Breast epithelium (tissue), 4 donors: ENCODE data around the gene DOCK3. TPM values are rescaled to one million over a fixed set of nuclear protein-coding genes. Genes with fewer than 3 reads are reported as not detected.

Experiments used
- DNase-seq, 2 donors: peaks; one replicate each; pipeline ENCODE4 v3.0.0-alpha.2; 2019; ENCODE audit warnings: low spot score in 2 of 2
- H3K27ac ChIP-seq, 2 donors: fragments of 200-600 bp; sonication (generic) in 1 of 2; one replicate each; pipeline ENCODE4 v1.5.1; 2016 to 2019; ENCODE audit warnings: mild to moderate bottlenecking in 1 of 2
- H3K27me3 ChIP-seq, 2 donors: fragments of 200-600 bp; sonication (generic) in 1 of 2; one replicate each; pipeline versions ENCODE4 v1.5.1 to v1.6.0; 2017 to 2019; ENCODE audit warnings: control low read depth in 1 of 2, mild to moderate bottlenecking in 1 of 2
- H3K36me3 ChIP-seq: fragments of 200-600 bp; one replicate; pipeline ENCODE4 v1.5.1; 2019
- H3K4me1 ChIP-seq, 2 donors: fragments of 200-600 bp; sonication (generic); one replicate each; pipeline ENCODE4 v1.5.1; 2016 to 2019; ENCODE audit warnings: control low read depth in 1 of 2
- H3K4me3 ChIP-seq, 3 donors: fragments of 200-600 bp; sonication (generic); 1 replicate in 2 of 3; 2 replicates in 1 of 3; pipeline ENCODE4 v1.5.1; 2016 to 2019; ENCODE audit warnings: mild to moderate bottlenecking in 3 of 3, moderate library complexity in 2 of 3
- H3K9me3 ChIP-seq, 2 donors: fragments of 200-600 bp; sonication (generic) in 1 of 2; one replicate each; pipeline ENCODE4 v1.5.1; 2016 to 2019; ENCODE audit warnings: control low read depth in 1 of 2
- POLR2A ChIP-seq: fragments of 450-650 bp; IDR thresholded peaks from one replicate; pipeline ENCODE4 v1.6.1; 2016; ENCODE audit warnings: antibody characterized with exemption, mild to moderate bottlenecking, moderate library complexity
- POLR2AphosphoS5 ChIP-seq, 3 donors: sonication (generic); formaldehyde crosslinking; IDR thresholded peaks; one replicate each; pipeline ENCODE4 v1.6.1; 2017; ENCODE audit warnings: antibody characterized with exemption in 3 of 3
- intact Hi-C: fragments of 100-400 bp; cut with DNase I; formaldehyde crosslinking; loops from one replicate; pipeline ENCODE4 v1.15.1; 2023; ENCODE audit warnings: low total_unique reads
- total RNA-seq, 3 donors: library from RNA; depleted of rRNA; stranded (reverse); fragments of >200 nt; gene quantifications; one replicate each; pipeline ENCODE4 v1.1.0, GENCODE V29; 2016
- TF ChIP-seq, protein P1 (sequence below), 3 donors: fragments of 450-650 bp; IDR thresholded peaks; one replicate each; pipeline ENCODE4 v1.5.1; 2016 to 2017; ENCODE audit warnings: antibody characterized with exemption in 3 of 3, mild to moderate bottlenecking in 3 of 3, moderate library complexity in 3 of 3

Gene DOCK3
- total RNA-seq, 3 donors from 2014 or later = 0.64 to 0.73 (median 0.66) TPM

DNA sequence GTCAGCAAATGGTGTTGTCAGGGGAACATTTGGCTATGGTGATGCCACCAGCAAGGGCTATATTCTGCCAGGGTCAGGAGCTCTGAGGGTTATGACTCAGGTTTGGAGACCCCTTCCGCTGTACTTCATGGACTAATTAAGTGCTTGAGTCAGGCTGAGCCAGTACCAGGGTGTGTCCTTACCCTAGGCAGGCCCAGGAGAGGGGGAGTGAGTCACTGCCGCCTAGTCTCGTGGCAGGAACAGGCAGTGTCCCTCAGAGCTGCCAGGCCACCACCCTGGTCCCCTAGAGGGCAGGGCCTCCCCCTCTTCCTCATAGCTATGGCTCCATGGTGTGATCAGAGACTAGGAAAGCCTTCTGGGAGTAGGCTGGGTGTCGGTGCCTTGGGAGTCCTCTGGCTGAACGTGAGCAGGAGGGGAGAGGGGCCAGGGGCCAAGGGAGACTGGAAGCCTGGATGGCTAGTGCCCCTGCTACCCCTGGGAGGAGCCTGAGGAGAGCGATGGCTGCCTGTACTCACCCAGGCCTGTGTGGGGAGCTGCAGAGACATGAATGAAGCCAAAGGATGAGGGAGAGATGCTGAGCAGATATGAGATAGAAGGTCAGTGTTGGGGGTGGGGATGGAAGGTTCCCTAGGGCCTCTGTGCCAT, 47.2 kb upstream of the DOCK3 start:
- peaks cover 5 to 10% of the 10 kb centered on the region in 2 donors for H3K4me1 ChIP-seq
- TF ChIP-seq, protein P1, sequence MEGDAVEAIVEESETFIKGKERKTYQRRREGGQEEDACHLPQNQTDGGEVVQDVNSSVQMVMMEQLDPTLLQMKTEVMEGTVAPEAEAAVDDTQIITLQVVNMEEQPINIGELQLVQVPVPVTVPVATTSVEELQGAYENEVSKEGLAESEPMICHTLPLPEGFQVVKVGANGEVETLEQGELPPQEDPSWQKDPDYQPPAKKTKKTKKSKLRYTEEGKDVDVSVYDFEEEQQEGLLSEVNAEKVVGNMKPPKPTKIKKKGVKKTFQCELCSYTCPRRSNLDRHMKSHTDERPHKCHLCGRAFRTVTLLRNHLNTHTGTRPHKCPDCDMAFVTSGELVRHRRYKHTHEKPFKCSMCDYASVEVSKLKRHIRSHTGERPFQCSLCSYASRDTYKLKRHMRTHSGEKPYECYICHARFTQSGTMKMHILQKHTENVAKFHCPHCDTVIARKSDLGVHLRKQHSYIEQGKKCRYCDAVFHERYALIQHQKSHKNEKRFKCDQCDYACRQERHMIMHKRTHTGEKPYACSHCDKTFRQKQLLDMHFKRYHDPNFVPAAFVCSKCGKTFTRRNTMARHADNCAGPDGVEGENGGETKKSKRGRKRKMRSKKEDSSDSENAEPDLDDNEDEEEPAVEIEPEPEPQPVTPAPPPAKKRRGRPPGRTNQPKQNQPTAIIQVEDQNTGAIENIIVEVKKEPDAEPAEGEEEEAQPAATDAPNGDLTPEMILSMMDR (IDR thresholded peaks at IDR 0.05) = no peak
- TF ChIP-seq POLR2A (no peak), POLR2AphosphoS5 (IDR thresholded peaks at IDR 0.05) (no peak)
- H3K27ac ChIP-seq = no peak overlapping the region
- H3K9me3 ChIP-seq = no peaks in the 10 kb centered on the region
- H3K4me3 ChIP-seq = no peak overlapping the region
- no peak for DNase-seq
- intact Hi-C loops = no loop called here
- no peaks in the 10 kb centered on the region for H3K36me3 ChIP-seq
- H3K27me3 ChIP-seq = no peaks in the 10 kb centered on the region

DNA sequence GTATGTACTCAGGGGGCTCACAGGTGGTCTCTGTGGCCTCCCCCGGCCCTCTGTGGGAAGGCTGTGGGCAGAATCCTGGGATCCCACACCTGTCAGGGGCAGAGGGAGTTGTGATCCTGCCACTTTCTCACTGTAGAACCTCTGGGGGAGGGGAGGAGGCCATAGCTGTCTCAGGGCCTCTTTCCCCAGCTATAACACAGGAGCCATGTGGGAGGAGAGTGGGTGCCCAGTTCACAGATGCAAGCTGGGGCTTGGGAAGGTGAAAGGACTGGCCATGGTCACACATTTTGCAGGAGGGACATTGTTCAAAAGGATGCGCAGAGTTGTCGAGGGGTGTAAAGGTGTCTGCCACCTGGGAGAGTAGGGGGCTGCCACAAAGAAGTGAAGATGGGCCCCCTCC, 46.1 kb upstream of the DOCK3 start:
- TF ChIP-seq, protein P1 (IDR thresholded peaks at IDR 0.05) = no peak
- TF ChIP-seq POLR2AphosphoS5 (IDR thresholded peaks at IDR 0.05) (no peak), POLR2A (no peak)
- DNase-seq = no peak
- intact Hi-C loops = no loop called here
- peaks cover 5 to 12% of the 10 kb centered on the region in 2 donors for H3K4me1 ChIP-seq
- no peaks in the 10 kb centered on the region for H3K36me3 ChIP-seq
- H3K27ac ChIP-seq = no peak overlapping the region
- no peaks in the 10 kb centered on the region for H3K27me3 ChIP-seq
- H3K9me3 ChIP-seq = no peaks in the 10 kb centered on the region
- H3K4me3 ChIP-seq = no peak overlapping the region

DNA sequence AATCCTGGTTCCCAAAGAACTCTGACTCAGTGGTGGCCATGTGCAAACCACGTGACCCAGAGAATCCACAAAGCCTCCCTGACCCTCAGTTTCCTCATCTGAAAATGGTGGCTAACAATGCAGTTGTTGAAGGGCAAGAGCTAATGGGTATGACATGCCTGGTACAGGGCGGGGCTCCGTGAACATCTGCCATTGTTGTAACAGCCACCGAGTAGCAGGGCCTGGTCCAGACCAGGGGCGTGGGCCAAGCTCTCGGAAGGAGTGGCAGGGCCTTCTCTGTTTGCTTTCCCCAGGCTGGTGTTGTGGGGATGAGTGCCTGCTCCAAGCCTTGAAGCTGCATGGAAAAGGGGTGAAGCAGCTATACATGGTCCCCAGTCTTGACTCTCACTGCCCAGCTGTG, 44.3 kb upstream of the DOCK3 start:
- H3K9me3 ChIP-seq = no peaks in the 10 kb centered on the region
- no peak overlapping the region for H3K4me3 ChIP-seq
- intact Hi-C loops = no loop called here
- H3K27ac ChIP-seq = no peak overlapping the region
- H3K27me3 ChIP-seq = no peaks in the 10 kb centered on the region
- TF ChIP-seq POLR2AphosphoS5 (IDR thresholded peaks at IDR 0.05) (no peak), POLR2A (no peak)
- TF ChIP-seq, protein P1 (IDR thresholded peaks at IDR 0.05) = no peak
- no peaks in the 10 kb centered on the region for H3K36me3 ChIP-seq
- no peak for DNase-seq
- peaks cover 5 to 12% of the 10 kb centered on the region in 2 donors for H3K4me1 ChIP-seq

DNA sequence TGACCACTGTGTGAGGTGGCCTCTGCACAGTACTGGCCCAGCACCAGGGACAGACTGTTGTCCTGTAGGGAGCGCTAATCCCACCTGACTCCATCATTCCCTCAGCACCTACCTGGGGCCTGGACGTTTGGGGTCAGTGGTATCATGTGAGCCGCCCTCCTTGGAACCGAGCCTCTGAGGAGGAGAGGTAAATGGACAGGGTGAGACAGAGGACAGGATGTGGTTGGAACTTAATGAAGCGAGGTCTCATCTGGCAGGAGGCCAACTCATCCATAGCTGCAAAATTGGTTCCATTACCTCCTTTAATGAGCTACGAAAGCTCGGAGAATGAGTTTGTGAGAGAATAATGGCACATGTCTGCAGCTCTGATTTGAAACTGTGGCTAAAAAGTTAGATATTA, 43.9 kb upstream of the DOCK3 start:
- Histone ChIP-seq H3K36me3 (no peaks in the 10 kb centered on the region), H3K27ac (no peak overlapping the region), H3K9me3 (no peaks in the 10 kb centered on the region), H3K4me1 (peaks cover 5 to 12% of the 10 kb centered on the region in 2 donors), H3K27me3 (no peaks in the 10 kb centered on the region), H3K4me3 (no peak overlapping the region)
- intact Hi-C loops = no loop called here
- TF ChIP-seq, protein P1 (IDR thresholded peaks at IDR 0.05) = no peak
- TF ChIP-seq POLR2AphosphoS5 (IDR thresholded peaks at IDR 0.05) = no peak
- no peak for TF ChIP-seq POLR2A
- DNase-seq = no peak

DNA sequence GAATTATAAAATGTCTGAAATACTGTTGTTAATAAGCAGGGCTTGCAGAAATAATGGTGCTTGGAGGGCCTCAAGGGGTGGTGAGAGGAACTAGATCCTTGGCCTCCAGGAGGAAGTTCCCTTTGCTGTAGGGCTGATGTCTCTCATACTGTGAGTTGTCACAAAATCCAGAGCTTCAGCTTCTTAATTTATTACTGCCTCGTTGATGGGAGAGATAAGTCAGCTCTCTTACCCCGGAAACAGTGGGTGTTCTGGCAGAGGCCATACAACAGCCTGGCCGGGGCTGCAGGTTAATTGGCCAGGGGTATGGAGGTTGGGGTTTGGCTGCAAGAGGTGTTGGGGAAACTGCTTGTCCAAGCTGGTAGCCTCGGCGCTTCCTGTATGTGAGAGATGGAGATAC, 42.3 kb upstream of the DOCK3 start:
- no peak for DNase-seq
- Histone ChIP-seq H3K4me1 (peaks cover 5 to 12% of the 10 kb centered on the region in 2 donors), H3K27me3 (no peaks in the 10 kb centered on the region), H3K9me3 (no peaks in the 10 kb centered on the region), H3K4me3 (no peak overlapping the region), H3K36me3 (no peaks in the 10 kb centered on the region), H3K27ac (no peak overlapping the region)
- intact Hi-C loops = no loop called here
- TF ChIP-seq, protein P1 (IDR thresholded peaks at IDR 0.05) = no peak
- TF ChIP-seq POLR2AphosphoS5 (IDR thresholded peaks at IDR 0.05) = no peak
- TF ChIP-seq POLR2A = no peak
